ENCODE data around the gene SLX4IP.
A peak's percentile ranks its signal among the peaks of the same experiment; 100 is the strongest.

Gene SLX4IP

DNA sequence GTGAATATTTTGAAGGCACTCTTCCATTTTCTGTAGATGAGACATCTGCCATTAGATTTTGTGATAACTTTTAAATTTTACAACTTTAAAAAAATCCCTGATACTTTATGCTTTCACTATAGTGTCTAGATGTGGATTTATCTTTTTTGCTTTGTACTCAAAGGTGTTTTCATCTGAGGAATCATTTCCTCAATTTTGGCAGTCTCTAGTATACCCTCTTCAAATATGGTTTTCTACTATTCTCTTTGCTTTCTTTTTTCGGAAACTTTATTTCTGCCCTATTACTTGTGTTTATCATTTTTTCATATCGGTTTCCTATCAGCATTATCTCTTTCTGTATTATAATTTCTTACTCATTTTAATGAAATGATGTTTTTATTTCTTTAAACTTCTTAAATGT is 62.2 kb downstream of the SLX4IP start:
- DNase-seq (ENCODE audit: low read depth): no peak

DNA sequence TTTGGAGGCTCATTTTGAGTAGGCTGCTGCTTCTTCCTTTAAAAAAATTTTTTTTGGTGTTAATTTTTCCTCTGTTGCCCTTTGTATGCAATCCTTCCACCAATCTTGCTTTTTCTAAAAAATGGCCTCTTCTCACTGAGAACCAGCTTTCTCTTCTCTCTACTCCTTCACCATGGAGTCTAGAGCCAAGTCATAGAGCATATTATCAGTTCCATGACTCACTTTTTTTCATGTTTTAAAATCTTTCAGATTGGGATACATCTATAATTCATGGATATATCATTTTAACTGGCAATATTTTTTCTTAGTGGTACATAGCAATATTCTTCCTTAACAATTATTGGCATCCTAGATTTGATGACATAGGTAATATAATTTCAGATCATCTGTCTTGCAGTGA is 62.7 kb downstream of the SLX4IP start:
- no peak for DNase-seq (ENCODE audit: low read depth)

DNA sequence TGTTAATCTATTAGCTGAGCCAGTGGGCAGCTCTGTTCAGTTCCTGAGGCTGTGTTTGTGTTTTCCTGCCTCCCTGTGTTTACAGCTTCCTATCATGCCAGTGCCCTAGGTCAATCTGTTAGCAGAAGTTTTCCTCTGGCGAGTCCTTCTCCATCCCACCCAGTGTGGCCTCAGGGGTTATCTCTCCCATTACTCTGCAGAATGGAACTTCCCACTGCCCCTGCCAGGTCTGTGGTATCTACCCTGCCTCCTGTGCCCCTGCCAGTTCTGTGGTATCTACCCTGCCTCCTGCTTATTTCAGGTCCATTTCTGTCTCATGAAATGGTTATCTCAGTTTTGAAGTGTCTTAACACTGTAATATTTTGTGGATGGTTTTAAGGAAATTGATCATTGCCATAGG is 63.1 kb downstream of the SLX4IP start:
- no peak for DNase-seq (ENCODE audit: low read depth)

- no peak for DNase-seq (ENCODE audit: low read depth)
Observed at GRCh38 chr20:10501402-10501801, 66.3 kb downstream of the SLX4IP start.

DNA sequence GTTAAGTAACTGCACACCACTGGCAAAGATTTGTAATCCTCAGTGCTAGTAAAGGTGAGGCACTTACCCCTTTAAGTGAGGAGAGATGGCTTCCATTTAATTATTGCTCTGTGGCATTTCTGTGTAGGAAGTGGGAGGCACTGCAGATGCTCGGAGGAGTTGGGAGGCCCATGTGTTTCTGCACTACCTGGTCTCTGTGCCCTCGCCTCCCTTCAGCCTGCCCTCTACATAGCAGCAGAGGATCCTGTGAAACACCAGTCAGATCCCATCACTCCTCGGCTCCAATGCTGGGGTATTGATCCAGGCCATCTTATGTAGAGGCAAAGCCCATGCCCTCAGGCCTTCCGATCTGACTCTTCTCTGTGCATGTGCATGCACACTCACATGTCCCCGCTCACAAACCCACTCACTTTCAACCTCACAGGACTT is 67.0 kb downstream of the SLX4IP start:
- no peak for DNase-seq (ENCODE audit: low read depth)

- no peak for DNase-seq (ENCODE audit: low read depth)
Observed at GRCh38 chr20:10504608-10504993, 69.5 kb downstream of the SLX4IP start.

- DNase-seq (ENCODE audit: low read depth): no peak
Observed at GRCh38 chr20:10504994-10505730, 70.1 kb downstream of the SLX4IP start.

DNA sequence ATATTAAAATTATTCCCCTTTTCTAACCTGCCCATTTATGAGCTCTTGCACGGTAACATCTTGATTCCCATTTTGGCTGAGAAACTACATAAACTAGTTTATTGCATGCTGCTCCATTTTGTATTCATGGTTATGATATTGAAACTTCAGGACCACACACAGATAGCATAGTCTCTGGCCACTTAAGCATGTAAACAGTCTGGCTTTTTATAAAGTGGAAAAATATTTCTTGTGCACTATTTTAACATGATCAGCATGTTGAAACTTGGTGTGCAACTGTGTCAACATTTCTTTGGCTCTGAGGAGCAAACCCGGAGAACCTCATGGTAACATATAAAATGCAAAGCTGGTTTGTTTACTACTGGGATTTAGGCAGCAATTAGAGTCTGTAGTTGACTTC is 70.7 kb downstream of the SLX4IP start:
- DNase-seq (ENCODE audit: low read depth): no peak

GRCh38 chr20:10507052-10507451 is 71.9 kb downstream of the SLX4IP start:
- no peak for DNase-seq (ENCODE audit: low read depth)

DNA sequence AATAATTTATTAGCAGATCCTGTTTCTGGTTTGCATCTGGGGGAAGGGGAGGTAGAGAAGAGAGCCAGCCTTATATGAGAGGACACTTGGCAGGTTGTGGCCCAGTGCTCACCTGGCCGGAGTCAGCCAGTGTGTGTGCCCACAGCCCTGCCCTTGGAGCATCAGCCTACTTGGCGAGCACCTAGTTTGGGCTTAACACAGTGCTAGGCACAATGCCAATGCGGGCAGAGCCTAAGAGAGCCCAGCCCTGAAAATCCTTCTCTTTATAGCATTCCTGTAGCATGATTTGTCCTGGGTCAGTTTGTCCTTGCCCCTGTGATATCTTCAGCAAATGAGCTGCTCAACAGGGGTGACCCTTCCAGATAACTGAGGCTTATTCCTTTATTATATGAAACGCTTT is 73.0 kb downstream of the SLX4IP start:
- DNase-seq (ENCODE audit: low read depth): no peak

GRCh38 chr20:10508468-10509251 is 73.6 kb downstream of the SLX4IP start:
- DNase-seq (ENCODE audit: low read depth): no peak

DNA sequence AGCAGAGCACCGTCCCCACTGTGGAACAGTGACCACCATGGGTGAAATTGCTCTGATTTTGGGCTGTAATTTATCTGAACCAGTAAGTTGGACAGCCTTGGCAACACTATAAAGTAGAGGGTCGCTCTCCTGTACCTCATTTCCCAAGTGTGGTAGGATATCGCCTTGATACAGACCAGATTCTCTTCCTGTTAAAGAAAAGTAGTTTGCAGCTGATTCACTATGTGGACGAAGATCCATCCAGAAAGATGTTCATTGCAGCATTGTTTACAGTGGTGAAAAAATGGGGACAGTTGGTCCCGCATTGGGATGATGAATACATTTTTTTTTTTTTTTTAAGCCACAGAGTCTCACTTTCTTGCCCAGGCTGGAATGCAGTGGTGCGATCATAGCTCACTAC is 74.3 kb downstream of the SLX4IP start:
- DNase-seq (ENCODE audit: low read depth): no peak

DNA sequence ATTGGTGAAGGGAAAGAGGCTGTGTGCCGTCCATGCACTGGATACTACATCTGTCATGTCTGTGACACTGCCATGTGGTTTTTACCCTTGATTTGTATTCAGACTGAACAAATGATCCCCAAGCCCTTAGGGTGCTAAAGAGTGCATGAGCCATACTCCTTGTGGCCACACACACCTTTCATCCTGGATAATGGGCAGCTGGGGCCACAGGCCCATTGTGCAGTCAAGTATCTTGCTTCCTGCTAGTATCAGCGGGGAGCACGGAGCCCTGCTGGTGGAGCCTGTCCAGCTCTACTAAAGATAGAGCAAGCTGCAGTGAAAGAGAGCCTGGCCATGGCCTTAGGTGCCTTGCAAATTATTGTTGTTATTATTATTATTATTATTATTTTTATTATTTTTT is 75.1 kb downstream of the SLX4IP start:
- no peak for DNase-seq (ENCODE audit: low read depth)

GRCh38 chr20:10511170-10511508 is 76.0 kb downstream of the SLX4IP start:
- no peak for DNase-seq (ENCODE audit: low read depth)

DNA sequence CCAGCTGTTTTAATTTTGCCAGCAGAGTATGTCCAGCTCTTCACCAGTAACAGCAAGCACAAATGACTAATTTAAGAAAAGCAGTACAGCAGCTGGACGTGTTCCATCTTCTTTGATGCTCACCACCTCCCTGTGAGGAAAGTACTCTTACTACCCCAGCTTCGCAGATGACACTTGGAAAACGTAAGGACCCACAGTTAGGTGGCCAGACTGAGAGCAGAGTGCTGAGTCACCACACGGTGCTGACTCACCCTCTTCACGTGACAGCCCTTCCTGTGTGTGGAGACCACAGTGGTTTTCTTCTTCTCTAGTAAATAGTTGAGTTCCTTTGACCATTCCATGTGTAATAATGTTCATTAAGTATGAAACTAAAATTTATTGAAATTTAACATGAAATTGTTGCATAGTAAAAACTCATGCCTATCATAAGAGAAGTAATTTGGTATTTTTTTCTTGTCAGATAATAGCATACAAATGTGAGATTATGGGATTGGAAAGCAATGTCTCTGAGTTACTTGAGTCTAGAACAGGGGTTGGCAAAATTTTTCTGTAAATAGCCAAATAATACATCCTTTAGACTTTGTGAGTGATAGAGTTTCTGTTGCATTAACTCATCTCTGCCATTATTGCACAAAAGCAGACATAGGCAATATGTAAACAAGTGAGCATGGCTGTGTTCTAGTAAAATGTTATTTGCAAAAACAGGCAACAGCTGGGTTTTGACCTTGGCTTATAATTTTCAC is 76.6 kb downstream of the SLX4IP start:
- DNase-seq (ENCODE audit: low read depth): peak; percentile 57

- no peak for DNase-seq (ENCODE audit: low read depth)
Observed at GRCh38 chr20:10513061-10513460, 78.0 kb downstream of the SLX4IP start.

DNA sequence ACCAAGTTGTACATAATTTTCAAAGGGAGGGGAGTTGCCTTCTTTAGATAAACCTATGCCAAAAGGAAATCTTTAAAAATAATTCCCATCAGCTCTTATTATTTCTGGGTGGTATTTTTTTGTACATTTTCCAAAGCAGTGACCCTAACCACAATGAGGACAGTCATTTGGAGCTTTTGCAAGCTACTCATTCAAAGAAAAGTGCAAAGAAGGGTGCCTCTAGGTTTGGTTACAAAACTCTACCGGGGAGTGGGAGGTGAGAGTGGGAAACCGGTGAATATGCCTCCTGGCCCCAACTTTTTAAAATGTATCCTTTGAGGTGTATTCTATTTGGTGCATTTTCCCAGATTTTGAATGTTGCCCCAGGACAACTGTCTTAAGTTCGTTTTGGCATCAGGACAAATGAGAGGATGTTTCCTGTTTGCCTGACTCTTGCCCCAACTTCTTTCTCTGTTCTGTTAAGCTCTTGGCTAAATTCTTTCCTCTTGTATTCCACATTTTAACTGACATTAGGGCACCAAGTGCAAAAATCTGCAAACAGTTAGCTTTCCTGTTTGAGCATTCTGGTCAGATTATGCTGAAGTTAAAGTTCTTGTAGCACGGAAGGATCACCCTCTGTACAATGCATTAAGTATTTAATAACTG is 78.9 kb downstream of the SLX4IP start:
- no peak for DNase-seq (ENCODE audit: low read depth)

DNA sequence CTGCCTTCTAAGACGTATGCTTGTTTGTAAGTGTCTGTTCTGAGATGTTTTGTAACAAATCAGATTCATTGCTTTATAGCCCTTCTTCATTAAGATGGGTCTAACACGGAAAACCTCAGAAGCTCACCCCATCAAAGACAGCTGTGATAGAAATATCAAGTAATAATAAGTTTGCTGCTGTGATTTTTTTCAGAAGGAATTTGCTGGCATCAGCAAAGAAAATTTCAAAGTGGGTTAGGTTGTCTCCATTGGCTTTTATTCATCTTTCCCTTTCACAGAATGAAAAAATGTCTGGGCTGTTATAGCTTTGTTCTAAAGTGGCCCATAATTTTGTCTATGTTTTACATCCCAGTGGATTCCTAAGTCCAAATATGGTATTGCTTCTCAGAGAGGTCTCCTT is 81.4 kb downstream of the SLX4IP start:
- DNase-seq (ENCODE audit: low read depth): no peak

DNA sequence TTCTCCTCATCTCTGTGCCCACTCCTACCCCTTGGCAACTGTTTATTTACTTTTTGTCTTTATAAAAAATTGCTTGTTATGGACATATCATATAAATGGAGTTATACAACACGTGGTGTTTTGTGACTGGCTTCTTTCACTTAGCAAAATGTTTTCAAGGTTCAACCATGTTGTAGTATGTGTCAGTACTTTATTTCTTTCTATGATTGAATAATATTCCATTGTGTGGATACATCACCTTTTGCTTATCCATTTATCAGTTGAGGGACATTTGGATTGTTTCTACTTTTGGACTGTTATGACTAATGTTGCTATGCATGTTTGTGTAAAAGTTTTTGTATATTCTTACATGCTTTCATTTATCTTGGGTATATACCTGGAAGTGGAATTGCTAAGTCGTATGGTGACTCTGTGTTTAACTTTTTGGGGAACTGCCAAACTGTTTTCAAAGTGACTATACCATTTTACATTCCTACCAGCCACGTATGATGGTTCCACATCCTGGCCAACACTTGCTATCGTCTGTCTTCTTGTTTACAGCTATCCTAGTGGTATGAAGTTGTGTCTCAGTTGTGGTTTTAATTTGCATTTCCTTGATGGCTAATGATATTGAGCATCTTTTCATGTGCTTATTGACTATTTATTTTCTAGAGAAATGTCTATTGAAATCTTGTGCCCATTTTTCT is 84.4 kb downstream of the SLX4IP start:
- no peak for DNase-seq (ENCODE audit: low read depth)

GRCh38 chr20:10520528-10520927 is 85.4 kb downstream of the SLX4IP start:
- DNase-seq (ENCODE audit: low read depth): no peak

- no peak for DNase-seq (ENCODE audit: low read depth)
Observed at GRCh38 chr20:10521068-10521831, 86.1 kb downstream of the SLX4IP start.

All from activated gamma-delta T cell treated with anti-CD3 and anti-CD28 coated beads, Interleukin-2, amount 50 U/mL, for 16 hours (primary cell).